ENCODE data around the gene CANT1. TPM values are rescaled to one million over a fixed set of nuclear protein-coding genes. Genes with fewer than 3 reads are reported as not detected.
A peak's percentile ranks its signal among the peaks of the same experiment; 100 is the strongest.

CANT1 gene
- total and polyA plus RNA-seq, 9 of the 15 experiments (the other 6 are each of a cell fraction or from before 2014, with no cell fraction given) = 2.7 to 66.4 (median 22.5) TPM

DNA sequence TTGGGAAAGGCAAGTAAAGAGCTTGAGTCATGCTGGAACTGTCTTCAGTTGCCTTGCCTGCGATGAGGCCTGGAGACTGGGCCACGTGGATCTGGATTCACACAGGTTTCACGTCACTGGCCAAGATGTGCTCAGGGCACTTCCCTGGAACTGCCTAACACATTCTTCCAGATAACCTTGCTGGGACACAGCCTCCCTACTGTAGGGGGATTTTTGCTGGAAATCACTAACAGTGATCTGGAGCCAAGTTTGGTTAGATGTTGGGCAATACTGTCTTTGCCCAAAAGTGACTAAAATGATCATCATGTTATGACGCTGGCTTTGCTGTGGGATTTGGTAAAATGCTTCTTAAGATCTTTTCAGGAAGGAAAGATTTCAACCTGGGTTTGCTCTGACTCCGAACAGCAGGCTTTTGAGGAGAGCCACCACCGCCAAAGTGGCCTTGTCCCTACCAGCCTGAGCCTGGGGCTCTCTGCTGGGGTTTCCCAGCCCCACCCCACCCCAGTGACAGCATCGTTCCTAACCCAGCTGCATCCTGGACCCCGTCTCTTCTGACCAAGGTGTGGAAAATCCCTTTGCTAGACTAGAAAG, 29.1 kb upstream of the CANT1 start:
- FAIRE-seq (no peak), DNase-seq (ENCODE audit: extremely low read depth in 1 of 4, low spot score in 3 of 4) (no peak), ATAC-seq (no peak)
- Histone ChIP-seq H3K27ac (ENCODE audit: extremely low read depth, low read depth, low read length) (no peak overlapping the region), H3K4me2 (ENCODE audit: insufficient read depth, low read length) (no peak overlapping the region), H3K9me3 (replicated peaks; ENCODE audit: control insufficient read depth, insufficient read depth, low read depth, low read length) (no peaks in the 10 kb centered on the region; the same call in 1 of the 2 replicates), H3K27me3 (ENCODE audit: control insufficient read depth in 2 of 2, insufficient read depth in 2 of 2, low read length in 2 of 2) (peaks cover 34 to 68% of the 10 kb centered on the region in 2 experiments), H3K36me3 (ENCODE audit: control insufficient read depth, insufficient read depth, low read length) (no peaks in the 10 kb centered on the region), H3K4me3 (no peak overlapping the region), H4K20me1 (replicated peaks; ENCODE audit: control insufficient read depth, insufficient read depth, low read length) (no peaks in the 10 kb centered on the region), H3K9me1 (ENCODE audit: control insufficient read depth, insufficient read depth, low read length) (no peaks in the 10 kb centered on the region), H3K9ac (ENCODE audit: insufficient read depth in 1 of 2, low read depth in 2 of 2, low read length in 2 of 2) (no peak overlapping the region), H3K4me1 (replicated peaks in 1 of 2; ENCODE audit: control insufficient read depth in 2 of 2, insufficient read depth in 2 of 2, low read length in 2 of 2) (peaks cover 0 to 3% of the 10 kb centered on the region in 2 experiments; a peak in 1 of 5 replicates), H2AFZ (ENCODE audit: low read depth, low read length) (no peak overlapping the region), H3K79me2 (ENCODE audit: control insufficient read depth, insufficient read depth, low read length) (no peaks in the 10 kb centered on the region)
- in situ Hi-C loops (cut with MboI) = no loop called here
- peak; percentile 44; the same call in 1 of the 2 replicates for TF ChIP-seq CEBPB (tag; IDR thresholded peaks at IDR 0.05)
- TF ChIP-seq ZNF584 (CRISPR knock-in tag; IDR thresholded peaks at IDR 0.05; ENCODE audit: low read depth) = no peak
- no peak for TF ChIP-seq ASH1L (IDR thresholded peaks at IDR 0.05; ENCODE audit: borderline replicate concordance, low read depth, partially characterized antibody)
- TF ChIP-seq ZNF175 (CRISPR knock-in tag; IDR thresholded peaks at IDR 0.05; ENCODE audit: low read depth) = no peak
- TF ChIP-seq ELF4 (CRISPR knock-in tag; IDR thresholded peaks at IDR 0.05) = no peak
- no peak for TF ChIP-seq MED1 (CRISPR knock-in tag; IDR thresholded peaks at IDR 0.05; ENCODE audit: borderline replicate concordance)
- TF ChIP-seq, protein P1, sequence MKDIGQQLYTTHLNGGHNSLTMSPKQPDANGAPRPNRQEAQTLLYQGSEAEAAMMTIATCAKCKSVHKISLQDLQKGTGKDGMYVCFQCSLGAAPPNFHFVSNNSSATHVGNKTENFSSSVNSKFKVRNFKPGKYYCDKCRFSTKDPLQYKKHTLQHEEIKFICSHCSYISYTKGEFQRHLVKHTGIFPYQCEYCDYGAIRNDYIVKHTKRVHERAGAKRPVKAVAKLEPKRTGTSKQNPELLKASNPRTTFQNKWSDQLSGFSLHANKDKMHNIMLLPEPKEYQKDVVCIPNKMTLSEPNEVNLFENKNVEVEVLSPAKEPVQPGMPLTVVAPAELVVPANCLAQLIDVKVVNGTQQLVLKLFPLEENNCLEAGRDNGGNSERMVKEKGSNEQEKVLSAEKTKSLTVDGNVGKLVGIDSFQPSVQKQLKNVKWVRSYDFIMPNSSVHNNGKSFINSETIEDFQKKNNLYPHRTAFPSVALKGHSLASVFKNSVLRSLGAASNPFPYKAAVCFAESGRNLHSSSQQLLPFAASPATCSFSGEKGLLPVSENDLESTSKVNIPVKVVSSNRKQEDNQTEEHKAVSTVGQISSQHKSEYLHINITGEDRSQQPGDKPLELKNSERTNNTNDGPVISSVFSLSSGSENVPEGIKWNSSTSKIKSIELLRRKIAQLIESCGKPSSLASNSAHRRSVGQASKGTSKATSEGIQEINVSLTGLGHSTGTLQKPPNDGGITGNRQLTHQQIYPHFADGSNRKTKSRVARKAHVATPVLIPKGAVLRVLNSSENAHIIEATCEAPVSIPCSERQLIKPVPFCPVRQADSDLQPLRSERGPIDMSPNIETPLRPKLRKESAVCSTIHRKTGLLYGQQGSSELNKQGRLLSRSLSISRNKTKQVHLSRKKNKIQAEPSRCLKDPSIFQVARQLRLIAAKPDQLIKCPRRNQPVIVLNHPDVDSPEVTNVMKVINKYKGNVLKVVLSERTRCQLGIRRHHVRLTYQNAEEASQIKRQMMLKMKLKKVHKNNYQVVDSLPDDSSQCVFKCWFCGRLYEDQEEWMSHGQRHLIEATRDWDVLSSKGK (CRISPR knock-in tag; IDR thresholded peaks at IDR 0.05) = no peak
- TF ChIP-seq CEBPG (CRISPR knock-in tag; IDR thresholded peaks at IDR 0.05) = no peak; the same call in 1 of the 2 replicates
- peak; percentile 59 to 68 for TF ChIP-seq CEBPG (tag; conservative IDR thresholded peaks at IDR 0.05 in 1 of 2, IDR thresholded peaks at IDR 0.05 in 1 of 2)
- no peak for TF ChIP-seq SREBF1 (IDR thresholded peaks at IDR 0.05; ENCODE audit: borderline replicate concordance, low read depth, low read length)
- WGBS (ENCODE audit: insufficient coverage, low coverage, missing lambda C conversion rate) = 3% methylated on average over 8 of the region's 8 CpGs
- POLR2A ChIA-PET = no interaction called here
- CTCF ChIA-PET (ENCODE audit: low intra/inter-chr PET ratio) = no interaction called here
- intact Hi-C loops (cut with micrococcal nuclease) = no loop called here
- no TSS peak for BruUV-seq (replicated peaks)
